DND-41 (cell line): Measurements from ENCODE around the gene CEP126.

Experiments used
- ATAC-seq: fragments of 200-7000 bp; cut with Tn5 transposase; 3 replicates; pipeline ENCODE4 v1.9.1; 2021; ENCODE audit warnings: low read depth; ENCODE audit not compliant: insufficient read depth
- DNase-seq: peaks from one replicate; pipeline ENCODE4 v3.0.0-alpha.2; 2020
- H2AFZ ChIP-seq: 2 replicates; pipeline ENCODE4 v1.6.0; 2012; ENCODE audit warnings: low read depth, low read length
- H3K27ac ChIP-seq: 2 replicates; pipeline ENCODE4 v1.5.1; 2012; ENCODE audit warnings: low read length, inconsistent platforms
- H3K27me3 ChIP-seq: fragments of 200-600 bp; sonication (generic); 2 replicates; pipeline ENCODE4 v1.6.0; 2012; ENCODE audit warnings: low read length, mild to moderate bottlenecking, inconsistent platforms; ENCODE audit not compliant: insufficient read depth, poor library complexity
- H3K36me3 ChIP-seq: 2 replicates; pipeline ENCODE4 v1.5.1; 2012; ENCODE audit warnings: low read length, inconsistent platforms; ENCODE audit not compliant: insufficient read depth
- H3K4me1 ChIP-seq: 2 replicates; pipeline ENCODE4 v1.5.1; 2012; ENCODE audit warnings: mild to moderate bottlenecking, low read length; ENCODE audit not compliant: insufficient read depth
- H3K4me2 ChIP-seq: 2 replicates; pipeline ENCODE4 v1.6.0; 2012; ENCODE audit warnings: mild to moderate bottlenecking, moderate library complexity, low read length, inconsistent platforms; ENCODE audit not compliant: insufficient read depth
- H3K4me3 ChIP-seq, 2 experiments: fragments of 200-600 bp in 1 of 2; shearing (Covaris generic) in 1 of 2; 2 replicates each; pipeline ENCODE4 v1.5.1; 2012 to 2016; ENCODE audit warnings: inconsistent platforms in 2 of 2, low read length in 2 of 2, mild to moderate bottlenecking in 2 of 2, low read depth in 1 of 2, moderate library complexity in 1 of 2
- H3K79me2 ChIP-seq: 2 replicates; pipeline ENCODE4 v1.6.0; 2012; ENCODE audit warnings: low read length, inconsistent platforms; ENCODE audit not compliant: insufficient read depth
- H3K9ac ChIP-seq: 2 replicates; pipeline ENCODE4 v1.6.0; 2012; ENCODE audit warnings: low read depth, mild to moderate bottlenecking, inconsistent platforms, low read length, moderate library complexity
- H3K9me3 ChIP-seq: 2 replicates; pipeline ENCODE4 v1.5.1; 2012; ENCODE audit warnings: low read length, moderate library complexity, mild to moderate bottlenecking, inconsistent platforms; ENCODE audit not compliant: insufficient read depth, severe bottlenecking
- H4K20me1 ChIP-seq: 2 replicates; pipeline ENCODE4 v1.6.0; 2012; ENCODE audit warnings: low read length; ENCODE audit not compliant: insufficient read depth
- EZH2 ChIP-seq: IDR thresholded peaks from 3 replicates; pipeline ENCODE4 v1.6.1; 2012; ENCODE audit warnings: borderline replicate concordance, low read depth, mild to moderate bottlenecking, moderate library complexity, low read length, inconsistent platforms; ENCODE audit not compliant: severe bottlenecking
- TF ChIP-seq, protein P1 (sequence below): IDR thresholded peaks from 2 replicates; pipeline ENCODE4 v1.5.1; 2012; ENCODE audit warnings: borderline replicate concordance, low read length, moderate library complexity, mild to moderate bottlenecking; ENCODE audit not compliant: poor library complexity, severe bottlenecking; ENCODE audit errors: extremely low read depth

The CEP126 gene

DNA sequence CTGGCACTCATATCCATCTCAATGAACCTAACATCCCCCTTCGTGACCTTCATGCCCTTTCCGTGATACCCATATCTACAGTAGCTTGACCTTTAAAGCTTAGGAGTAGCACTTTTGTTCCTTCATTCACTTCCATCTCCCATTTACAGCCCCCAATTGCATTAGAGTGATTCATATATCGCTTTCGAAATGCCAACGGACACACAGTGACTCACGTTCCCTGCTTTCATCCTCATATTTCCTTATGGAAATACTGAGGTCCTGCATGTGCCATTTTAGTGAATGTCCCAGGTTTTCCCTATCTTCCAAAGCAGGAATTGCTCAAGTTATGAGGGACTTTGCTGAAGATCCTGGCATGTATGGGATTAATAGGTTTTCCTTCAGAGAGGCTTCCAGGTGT lies 44.3 kb upstream of the CEP126 start:
- Histone ChIP-seq H3K9me3 (no peaks in the 10 kb centered on the region), H3K27me3 (no peaks in the 10 kb centered on the region), H3K4me3 (no peak overlapping the region), H3K36me3 (no peaks in the 10 kb centered on the region), H4K20me1 (no peaks in the 10 kb centered on the region), H3K79me2 (no peaks in the 10 kb centered on the region), H3K4me1 (no peaks in the 10 kb centered on the region), H3K9ac (no peak overlapping the region), H3K4me2 (no peak overlapping the region), H2AFZ (no peak overlapping the region), H3K27ac (no peak overlapping the region)
- no peak for ATAC-seq
- no peak for DNase-seq
- TF ChIP-seq, protein P1, sequence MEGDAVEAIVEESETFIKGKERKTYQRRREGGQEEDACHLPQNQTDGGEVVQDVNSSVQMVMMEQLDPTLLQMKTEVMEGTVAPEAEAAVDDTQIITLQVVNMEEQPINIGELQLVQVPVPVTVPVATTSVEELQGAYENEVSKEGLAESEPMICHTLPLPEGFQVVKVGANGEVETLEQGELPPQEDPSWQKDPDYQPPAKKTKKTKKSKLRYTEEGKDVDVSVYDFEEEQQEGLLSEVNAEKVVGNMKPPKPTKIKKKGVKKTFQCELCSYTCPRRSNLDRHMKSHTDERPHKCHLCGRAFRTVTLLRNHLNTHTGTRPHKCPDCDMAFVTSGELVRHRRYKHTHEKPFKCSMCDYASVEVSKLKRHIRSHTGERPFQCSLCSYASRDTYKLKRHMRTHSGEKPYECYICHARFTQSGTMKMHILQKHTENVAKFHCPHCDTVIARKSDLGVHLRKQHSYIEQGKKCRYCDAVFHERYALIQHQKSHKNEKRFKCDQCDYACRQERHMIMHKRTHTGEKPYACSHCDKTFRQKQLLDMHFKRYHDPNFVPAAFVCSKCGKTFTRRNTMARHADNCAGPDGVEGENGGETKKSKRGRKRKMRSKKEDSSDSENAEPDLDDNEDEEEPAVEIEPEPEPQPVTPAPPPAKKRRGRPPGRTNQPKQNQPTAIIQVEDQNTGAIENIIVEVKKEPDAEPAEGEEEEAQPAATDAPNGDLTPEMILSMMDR = no peak
- TF ChIP-seq EZH2 = no peak

DNA sequence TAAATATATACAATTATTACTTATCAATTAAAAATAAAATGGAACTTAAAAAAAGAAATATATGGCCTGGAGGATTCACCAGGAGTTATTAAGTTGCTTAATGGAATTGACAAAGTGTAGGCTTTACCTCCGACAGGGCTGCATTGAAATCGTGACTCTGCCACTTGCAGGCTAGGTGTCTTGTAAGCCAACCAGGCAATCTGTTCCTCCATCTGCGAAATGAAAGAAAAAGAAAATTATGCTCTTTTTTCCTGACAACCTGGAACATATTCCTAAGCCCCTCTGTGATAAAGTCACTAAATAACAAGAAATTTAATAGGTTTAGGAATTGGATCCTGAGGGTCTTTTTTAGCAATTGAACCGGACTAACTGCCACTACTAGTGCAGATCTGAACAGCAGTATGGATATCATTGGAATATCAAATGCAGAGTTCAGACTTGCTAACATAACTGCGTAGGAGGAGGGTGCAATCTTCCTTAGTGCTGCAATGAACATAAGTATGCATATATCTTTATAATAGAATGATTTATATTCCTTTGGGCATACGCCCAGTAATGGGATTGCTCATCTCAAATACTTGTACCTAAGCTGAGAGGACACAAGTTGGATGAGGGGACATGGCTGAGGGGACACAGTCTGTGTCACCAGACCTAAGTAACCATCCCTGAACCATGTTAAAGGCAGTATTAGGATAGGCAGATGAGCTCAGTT lies 42.5 kb upstream of the CEP126 start:
- Histone ChIP-seq H3K27me3 (no peaks in the 10 kb centered on the region), H3K36me3 (no peaks in the 10 kb centered on the region), H3K79me2 (no peaks in the 10 kb centered on the region), H2AFZ (no peak overlapping the region), H3K9me3 (no peaks in the 10 kb centered on the region), H4K20me1 (no peaks in the 10 kb centered on the region), H3K4me3 (no peak overlapping the region), H3K4me2 (no peak overlapping the region), H3K9ac (no peak overlapping the region), H3K4me1 (no peaks in the 10 kb centered on the region), H3K27ac (no peak overlapping the region)
- TF ChIP-seq EZH2 = no peak
- TF ChIP-seq, protein P1 = no peak
- ATAC-seq = no peak
- DNase-seq = no peak

DNA sequence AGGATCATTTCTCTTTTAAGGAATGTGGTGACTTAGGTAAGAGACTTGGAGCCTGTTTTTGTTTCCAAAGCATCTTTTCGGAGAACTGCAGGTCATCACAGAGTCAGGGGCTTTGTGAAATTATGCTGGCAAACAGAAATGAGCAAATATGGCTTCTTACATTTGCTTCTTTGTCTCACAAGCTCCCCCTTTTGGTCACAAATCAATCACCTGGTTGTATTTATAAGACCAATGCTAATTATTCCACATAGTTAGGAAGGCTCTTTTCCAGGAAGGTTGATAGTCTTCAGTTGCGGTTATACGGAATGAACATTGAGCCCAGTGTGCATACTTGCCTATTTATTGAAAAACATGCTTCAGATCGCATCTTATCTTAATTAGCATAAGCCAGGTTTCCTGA lies 34.6 kb upstream of the CEP126 start:
- DNase-seq (peak; percentile 5), ATAC-seq (peak; percentile 39; the same call in 1 of the 3 replicates)
- Histone ChIP-seq H3K4me2 (no peak overlapping the region), H3K27me3 (peaks cover 6% of the 10 kb centered on the region), H3K36me3 (no peaks in the 10 kb centered on the region), H3K9me3 (no peaks in the 10 kb centered on the region), H3K4me1 (no peaks in the 10 kb centered on the region), H2AFZ (no peak overlapping the region), H3K79me2 (no peaks in the 10 kb centered on the region), H3K4me3 (no peak overlapping the region), H4K20me1 (no peaks in the 10 kb centered on the region), H3K9ac (no peak overlapping the region), H3K27ac (no peak overlapping the region)
- TF ChIP-seq, protein P1 = peak; percentile 59
- TF ChIP-seq EZH2 = no peak
